Mucosa of gallbladder (tissue), 1 donor: ENCODE results near the gene DDI2. TPM values are rescaled to one million over a fixed set of nuclear protein-coding genes. Genes with fewer than 3 reads are reported as not detected.
"Not testable (repeated sequence)": the region's sequence is repeated elsewhere in the genome, so short reads cannot be mapped to it uniquely, and the experiment has no call there.

Experiments
- DNase-seq: peaks from one replicate; pipeline ENCODE4 v3.0.0-alpha.2; 2020; ENCODE audit warnings: low spot score
- total RNA-seq: library from RNA; stranded (reverse); gene quantifications from one replicate; pipeline ENCODE4 v1.2.1, GENCODE V29; 2021
- donor health status: DM: no; HTN: no; CAD: no.

DDI2 gene
- total RNA-seq, 1 donor from 2014 or later = 45.2 TPM

GRCh38 chr1:15678578-15678977 is 61.3 kb downstream of the DDI2 start:
- no peak for DNase-seq

GRCh38 chr1:15680131-15680530 is 62.9 kb downstream of the DDI2 start:
- no peak for DNase-seq

GRCh38 chr1:15680561-15681348 is 63.5 kb downstream of the DDI2 start:
- DNase-seq = no peak

- no peak for DNase-seq
Observed at GRCh38 chr1:15681349-15682292, 64.4 kb downstream of the DDI2 start.

- no peak for DNase-seq
Observed at GRCh38 chr1:15682936-15683341, 65.7 kb downstream of the DDI2 start.

- DNase-seq = no peak
Observed at GRCh38 chr1:15683345-15684039, 66.2 kb downstream of the DDI2 start.

- no peak for DNase-seq
Observed at GRCh38 chr1:15684042-15684461, 66.8 kb downstream of the DDI2 start, which contains the start of gene PLEKHM2. PLEKHM2 (plus strand) TSS chr1:15684320; CDS start chr1:15684559, 239 bp downstream.

- no peak for DNase-seq
Observed at GRCh38 chr1:15684468-15685291, 67.4 kb downstream of the DDI2 start.

- DNase-seq = no peak
Observed at GRCh38 chr1:15685820-15686219, 68.6 kb downstream of the DDI2 start.

- no peak for DNase-seq
Observed at GRCh38 chr1:15687446-15687845, 70.2 kb downstream of the DDI2 start.

- DNase-seq = no peak
Observed at GRCh38 chr1:15690317-15690716, 73.1 kb downstream of the DDI2 start.

GRCh38 chr1:15691434-15692032 is 74.3 kb downstream of the DDI2 start:
- no peak for DNase-seq

GRCh38 chr1:15692121-15692682 is 74.9 kb downstream of the DDI2 start:
- DNase-seq = no peak

- no peak for DNase-seq
Observed at GRCh38 chr1:15693371-15693770, 76.1 kb downstream of the DDI2 start.

- no peak for DNase-seq
Observed at GRCh38 chr1:15696956-15697521, 79.8 kb downstream of the DDI2 start.

- no peak for DNase-seq
Observed at GRCh38 chr1:15698201-15698600, 80.9 kb downstream of the DDI2 start.

GRCh38 chr1:15699321-15699720 is 82.1 kb downstream of the DDI2 start:
- not testable (repeated sequence) for DNase-seq

- no peak for DNase-seq
Observed at GRCh38 chr1:15700508-15700907, 83.2 kb downstream of the DDI2 start.

- no peak for DNase-seq
Observed at GRCh38 chr1:15701784-15702183, 84.5 kb downstream of the DDI2 start.
